Thyroid gland (tissue), 4 donors: ENCODE data around the gene NAV3.

ENCODE experiments used
- CTCF ChIP-seq, 6 experiments: fragments of 200-600 bp in 3 of 6; fragments of 450-650 bp in 3 of 6; sonication (generic) in 3 of 6; IDR thresholded peaks; one replicate each; pipeline ENCODE4 v1.5.1; 2016 to 2019; ENCODE audit warnings: antibody characterized with exemption in 6 of 6, mild to moderate bottlenecking in 2 of 6, inconsistent platforms in 1 of 6, moderate library complexity in 1 of 6
- POLR2A ChIP-seq, 2 donors: fragments of 450-650 bp; IDR thresholded peaks; one replicate each; pipeline ENCODE4 v1.6.1; 2017; ENCODE audit warnings: antibody characterized with exemption in 2 of 2, mild to moderate bottlenecking in 2 of 2, moderate library complexity in 1 of 2

GRCh38 chr12:78101113-78101876, 270.6 kb downstream of the NAV3 start:
- TF ChIP-seq CTCF (IDR thresholded peaks at IDR 0.05) (no peak), POLR2A (IDR thresholded peaks at IDR 0.05) (no peak)
